Effector CD4-positive, alpha-beta T cell (primary cell): ENCODE results near the gene DNAJA2.

Source experiments
- DNase-seq: peaks from one replicate; pipeline ENCODE4 v3.0.0-alpha.2; 2020

The DNAJA2 gene

DNA sequence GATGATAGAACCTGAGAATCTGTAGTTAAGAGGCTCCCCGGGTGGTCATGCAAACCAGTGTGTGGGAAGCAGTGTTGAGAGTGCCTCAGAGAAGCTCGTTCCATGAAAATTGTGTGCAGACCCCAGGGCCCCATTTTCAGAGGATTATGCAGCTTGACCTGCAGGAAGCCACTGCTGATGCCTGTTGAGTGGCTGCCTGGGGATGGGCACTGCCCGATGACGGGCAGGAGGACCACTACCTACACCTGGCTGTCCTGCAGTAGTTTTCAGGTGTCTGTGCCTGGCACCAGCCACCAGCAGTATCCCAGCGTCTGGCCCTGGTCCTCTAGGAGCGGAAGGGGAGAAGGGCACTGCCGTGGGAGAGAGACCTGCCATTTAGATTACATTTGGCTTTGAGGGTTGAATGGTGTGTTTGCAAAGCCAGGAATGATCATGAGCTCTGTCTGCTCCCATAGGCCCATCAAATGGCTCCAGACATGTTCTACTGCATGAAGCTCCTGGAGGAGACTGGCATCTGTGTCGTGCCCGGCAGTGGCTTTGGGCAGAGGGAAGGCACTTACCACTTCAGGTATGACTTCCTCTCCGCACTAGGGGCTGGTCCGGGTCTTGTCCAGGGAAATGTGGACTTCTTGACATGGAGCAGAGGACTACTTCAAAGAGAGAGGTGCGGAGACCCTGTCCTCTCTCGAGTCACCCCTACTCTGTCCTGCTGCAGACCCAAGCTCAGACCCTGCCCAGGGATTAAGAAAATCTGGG lies 46.8 kb downstream of the DNAJA2 start:
- no peak for DNase-seq

DNA sequence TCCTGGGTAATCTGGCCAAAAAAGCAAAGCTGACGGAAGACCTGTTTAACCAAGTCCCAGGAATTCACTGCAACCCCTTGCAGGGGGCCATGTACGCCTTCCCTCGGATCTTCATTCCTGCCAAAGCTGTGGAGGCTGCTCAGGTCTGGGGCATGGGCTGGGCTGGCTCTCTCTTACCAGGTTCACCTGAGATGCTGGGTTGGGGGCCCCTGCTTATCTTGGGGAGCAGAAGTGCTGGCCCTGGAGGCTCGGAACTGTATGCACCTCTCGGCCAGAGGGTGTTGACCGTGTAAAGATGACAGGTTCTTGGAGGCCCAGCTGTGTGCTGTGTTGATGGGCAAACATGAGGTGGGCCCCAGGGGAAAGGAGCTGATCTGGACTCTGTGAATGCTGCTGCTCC lies 49.1 kb downstream of the DNAJA2 start:
- no peak for DNase-seq

DNA sequence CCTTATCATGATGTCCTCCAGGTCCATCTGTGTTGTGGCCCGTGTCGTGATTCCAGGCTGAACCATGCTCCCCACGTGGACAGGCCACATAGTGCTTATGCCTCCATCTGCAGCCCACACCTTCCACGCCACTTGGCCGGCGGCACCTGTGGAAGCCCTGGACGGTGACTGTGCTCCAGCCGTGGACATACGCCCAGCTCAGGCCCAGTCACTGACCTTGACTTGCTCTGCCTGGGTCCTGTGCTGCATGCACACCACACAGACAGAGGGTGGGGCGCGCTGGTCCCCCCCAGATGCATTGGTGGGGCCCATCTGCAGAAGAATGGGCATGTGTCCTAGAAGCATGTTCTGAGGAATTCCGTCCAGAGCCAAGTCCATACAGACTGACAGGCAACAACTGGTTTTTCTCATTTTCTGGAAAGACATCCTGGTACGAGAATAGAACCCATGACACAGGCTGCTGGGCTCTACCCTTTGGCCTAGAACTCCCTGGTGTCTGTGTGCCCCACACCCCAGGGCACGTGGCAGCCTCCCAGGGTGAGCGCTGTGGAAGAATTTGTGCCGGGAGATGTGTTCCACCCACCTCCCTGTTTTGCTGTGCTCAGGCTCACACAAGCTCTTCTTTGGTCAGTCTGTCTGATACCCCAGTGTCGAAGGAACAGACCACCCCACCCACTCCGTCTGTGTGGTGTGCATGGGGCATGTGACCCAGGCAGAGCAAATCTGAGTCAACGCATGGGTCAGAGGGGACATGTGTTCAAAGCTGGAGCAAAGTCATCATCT lies 49.8 kb downstream of the DNAJA2 start:
- DNase-seq: no peak

DNA sequence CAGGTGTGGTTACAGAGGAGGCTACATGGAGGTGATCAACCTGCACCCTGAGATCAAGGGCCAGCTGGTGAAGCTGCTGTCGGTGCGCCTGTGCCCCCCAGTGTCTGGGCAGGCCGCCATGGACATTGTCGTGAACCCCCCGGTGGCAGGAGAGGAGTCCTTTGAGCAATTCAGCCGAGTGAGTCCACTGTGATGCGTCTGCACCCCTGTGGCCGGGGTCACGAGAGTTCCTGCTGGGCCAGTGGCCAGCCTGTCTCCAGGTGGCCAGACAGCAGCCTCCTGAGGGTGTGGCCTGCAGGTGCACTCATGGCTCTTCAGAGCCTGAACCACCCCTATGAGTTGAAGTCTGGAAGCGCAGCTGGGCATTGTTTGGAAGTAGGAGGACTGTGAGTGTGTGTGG lies 51.2 kb downstream of the DNAJA2 start:
- DNase-seq: no peak

DNA sequence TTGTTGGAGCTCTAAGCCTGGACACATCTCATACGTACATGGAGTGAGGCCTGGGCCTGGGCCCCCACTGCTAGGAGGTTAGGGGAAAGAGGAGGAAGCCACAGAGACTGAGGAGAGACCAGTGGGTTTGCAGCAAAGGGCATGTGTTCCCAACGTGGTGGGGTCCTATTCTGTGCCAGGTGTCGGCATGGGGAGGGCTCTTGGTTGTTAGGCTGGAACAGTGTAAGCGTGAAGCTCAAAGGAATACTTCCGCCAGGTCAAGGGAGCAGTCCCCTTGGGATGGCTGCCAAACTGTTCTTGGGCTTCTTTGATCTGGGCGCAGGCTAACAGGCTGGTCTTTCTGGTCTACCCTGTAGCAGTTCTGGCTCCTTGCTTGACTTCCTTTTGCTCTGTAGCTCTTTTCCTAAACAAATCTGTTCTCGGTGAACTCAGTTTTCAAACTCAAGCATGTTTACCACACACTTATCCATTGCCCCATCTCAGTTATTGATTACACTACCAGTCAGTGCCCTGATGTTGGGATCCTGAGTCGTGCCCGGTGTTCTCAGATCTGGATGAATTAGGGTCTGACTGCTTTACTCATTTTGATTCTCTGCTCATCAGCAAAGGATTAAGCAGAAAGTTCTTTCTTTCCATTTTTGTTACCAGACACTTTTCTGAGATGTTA lies 52.9 kb downstream of the DNAJA2 start:
- DNase-seq: no peak

DNA sequence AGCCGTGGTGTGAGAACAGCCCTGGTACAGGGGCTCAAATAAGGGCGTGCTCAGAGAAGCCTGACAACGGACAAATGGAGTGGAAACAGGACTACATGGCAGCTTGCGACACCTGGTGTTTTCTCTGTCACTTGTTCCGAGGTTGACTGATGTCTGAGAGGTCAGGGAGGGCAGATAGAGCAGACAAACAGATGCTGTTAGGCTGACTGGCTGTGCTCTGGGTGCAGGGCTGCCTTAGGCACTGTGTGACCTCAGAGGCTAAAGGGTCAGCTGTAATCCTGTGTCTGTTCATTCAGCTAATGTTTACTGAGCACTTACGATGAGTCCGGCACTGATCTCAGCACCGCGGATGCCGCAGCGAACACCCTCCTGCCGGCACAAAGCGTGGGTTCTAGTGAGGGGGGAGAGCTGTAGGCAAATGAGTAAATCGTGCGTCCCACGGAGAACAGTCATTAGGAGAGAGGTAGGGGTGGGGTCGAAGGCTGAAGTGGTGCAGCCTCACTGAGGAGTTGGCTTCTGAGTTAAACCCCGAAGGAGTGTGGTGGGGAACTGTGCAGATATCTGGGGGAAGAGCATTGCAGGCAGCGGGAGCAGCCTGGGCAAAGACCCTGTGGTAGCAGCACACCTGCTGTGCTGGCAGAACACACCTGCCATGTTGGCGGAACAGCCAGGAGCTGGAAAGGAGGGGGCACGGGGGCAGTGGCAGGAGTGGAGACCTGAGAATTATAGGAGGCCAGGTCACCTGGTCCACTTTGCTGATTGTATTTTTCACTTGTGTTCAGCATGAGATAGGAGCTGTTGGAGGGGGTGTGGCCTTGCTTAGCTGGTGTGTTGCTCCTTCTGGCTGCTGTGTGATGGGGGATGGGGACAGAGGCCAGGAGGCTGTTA lies 54.3 kb downstream of the DNAJA2 start:
- DNase-seq: no peak

DNA sequence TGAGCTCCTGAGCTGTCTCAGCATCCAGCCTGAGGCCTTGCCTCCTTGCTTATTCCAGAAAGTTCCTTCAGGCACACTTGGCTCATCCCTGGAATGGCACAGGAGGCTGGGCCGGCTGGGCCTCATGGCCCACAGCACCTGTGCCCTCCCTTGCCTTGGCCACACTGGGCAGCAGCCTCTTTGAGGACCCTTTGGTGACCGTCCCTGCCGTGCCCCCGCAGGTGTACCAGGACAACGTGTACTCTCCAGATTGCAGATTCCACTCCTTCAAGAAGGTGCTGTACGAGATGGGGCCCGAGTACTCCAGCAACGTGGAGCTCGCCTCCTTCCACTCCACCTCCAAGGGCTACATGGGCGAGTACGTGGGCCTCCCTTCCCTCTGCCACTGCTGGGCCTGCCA lies 55.1 kb downstream of the DNAJA2 start:
- DNase-seq: no peak

DNA sequence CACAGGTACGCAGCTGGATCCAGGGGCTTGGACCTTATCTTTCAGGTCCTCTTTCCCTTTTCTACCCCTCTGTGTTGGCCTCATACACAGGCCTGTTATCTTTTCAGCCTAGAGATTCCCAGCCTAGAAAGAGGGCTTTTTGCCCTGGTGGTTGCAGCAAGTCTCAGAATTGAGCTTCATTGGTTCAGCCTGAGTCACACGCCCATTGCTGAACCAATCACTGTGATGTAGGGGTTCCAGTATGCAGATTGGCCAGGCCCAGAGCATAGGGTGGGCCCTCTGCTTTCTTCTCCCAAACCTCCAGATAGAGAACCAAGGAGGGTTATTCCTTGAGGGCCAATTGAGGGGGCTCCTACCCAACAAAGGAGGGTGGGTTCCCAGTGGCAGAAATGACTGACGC lies 56.5 kb downstream of the DNAJA2 start:
- no peak for DNase-seq

DNA sequence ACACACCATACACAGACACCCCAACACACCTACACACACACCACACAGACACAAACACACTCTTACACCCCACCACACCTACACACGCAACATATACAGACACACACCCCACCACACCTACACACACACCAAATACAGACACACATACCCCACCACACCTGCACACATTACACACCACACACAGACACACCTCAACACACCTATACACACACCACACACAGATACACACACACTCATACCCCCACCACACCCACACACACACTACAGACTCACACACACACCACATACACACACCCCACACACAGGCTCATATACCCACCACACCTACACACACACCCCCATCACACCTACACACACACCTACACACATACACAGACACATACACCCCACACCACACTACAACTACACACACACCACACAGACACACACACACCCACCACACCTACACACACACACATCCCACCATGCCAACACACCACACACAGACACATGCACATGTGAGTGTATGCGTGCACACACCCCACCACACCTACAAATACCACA lies 57.9 kb downstream of the DNAJA2 start:
- DNase-seq: no peak

DNA sequence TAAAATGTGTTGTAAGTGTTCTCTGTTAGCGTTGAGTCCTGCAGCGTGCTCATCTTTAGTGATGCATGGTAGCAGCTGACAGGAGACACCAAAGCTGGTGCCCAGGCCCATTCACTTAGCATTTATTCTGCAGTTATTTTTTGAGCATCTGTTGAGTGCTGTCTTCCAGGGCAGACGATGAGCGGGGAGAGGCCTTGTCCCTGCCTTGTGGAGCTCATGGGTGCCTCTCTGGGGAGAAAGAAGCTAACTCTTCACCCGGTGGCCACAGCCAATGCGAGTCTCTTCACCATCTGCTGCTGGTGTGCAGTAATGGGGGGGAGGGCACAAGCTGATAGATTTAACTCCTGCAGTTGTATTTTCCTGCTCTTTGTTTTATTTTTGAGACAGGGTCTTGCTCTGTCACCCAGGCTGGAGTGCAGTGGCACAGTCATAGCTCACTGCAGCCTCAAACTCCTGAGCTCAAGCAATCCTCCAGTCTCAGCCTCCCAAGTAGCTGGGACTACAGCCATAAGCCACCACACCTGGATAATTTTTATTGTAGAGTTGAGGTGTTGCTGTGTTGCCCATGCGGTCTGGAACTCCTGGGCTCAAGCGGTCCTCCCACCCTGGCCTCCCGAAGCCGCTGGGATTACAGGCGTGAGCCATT lies 58.8 kb downstream of the DNAJA2 start:
- no peak for DNase-seq

DNA sequence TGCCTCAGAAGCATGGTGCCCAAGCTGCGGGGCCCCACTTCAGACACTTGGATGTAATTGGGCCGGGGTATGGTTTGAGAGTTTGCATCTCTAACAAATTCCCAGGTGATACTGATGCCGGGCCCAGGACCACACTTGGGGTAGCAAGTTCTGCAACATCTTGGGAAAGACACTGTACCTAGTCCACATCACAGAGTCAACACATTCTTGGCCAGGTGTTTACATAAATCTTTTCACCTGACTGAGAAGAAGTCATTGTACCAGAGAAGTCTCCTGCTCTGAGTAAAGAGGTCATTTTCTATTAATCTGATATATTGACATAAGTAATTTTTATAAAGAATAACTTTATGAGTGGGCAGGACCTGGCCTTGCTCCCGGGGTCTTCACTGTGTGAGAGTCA lies 61.8 kb downstream of the DNAJA2 start:
- no peak for DNase-seq

DNA sequence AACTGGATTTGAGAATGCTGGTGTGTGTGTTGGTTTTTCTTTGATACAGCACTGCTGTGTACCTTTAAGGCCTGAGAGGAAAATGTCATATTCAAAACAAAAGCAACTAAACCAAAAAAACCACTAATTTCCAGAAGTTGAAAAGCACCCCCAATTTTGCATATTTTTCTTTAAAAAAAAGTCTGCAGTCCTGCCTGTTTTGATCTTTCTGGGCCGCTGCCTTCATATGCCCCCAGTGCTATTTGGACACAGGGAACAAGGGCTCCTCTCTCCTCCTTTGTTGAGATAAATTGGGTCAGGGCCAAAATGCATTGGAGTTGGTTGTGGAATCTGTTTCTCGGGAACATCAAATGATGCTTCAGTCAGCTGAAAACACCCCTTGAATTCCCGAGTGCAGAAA lies 62.4 kb downstream of the DNAJA2 start:
- no peak for DNase-seq

DNA sequence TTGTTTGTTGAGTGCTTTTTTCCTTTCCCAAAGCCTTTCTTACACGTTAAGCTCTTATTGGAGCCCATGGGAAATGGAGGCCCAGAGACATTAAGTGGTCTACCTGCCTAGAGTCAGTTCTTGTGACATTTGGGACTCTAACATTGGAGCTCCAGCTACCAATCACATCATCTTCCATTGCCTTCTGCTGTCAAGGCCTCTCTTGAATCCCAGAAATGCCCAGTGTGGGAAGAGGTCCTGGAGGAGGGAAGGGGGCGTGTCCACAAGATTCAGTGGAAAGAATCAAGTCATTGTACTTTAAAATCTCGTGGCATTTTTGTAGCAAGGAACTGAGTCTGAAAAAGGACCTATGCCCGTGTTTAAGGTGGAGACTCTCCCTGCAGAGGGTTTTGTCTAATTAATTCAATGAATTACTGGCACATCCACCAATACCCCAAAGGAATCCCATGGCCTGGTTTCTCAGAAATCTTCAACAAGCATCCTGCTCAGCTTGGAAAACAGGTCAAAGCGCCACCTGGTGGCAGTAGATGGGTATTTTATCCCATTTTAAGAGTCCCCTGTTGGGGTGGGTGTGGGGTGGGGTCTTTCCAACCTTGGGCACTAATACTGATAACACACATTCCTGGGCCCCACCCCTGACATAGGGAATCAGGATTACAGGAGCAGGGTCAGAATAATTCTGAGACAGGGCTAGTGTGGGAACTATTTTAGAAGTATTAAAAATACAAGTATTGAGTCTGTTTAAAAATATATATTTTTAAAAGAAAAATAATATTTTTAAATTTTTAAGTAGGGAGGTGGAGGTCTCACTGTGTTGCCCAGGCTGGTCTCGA lies 64.7 kb downstream of the DNAJA2 start:
- peak; percentile 59 for DNase-seq

DNA sequence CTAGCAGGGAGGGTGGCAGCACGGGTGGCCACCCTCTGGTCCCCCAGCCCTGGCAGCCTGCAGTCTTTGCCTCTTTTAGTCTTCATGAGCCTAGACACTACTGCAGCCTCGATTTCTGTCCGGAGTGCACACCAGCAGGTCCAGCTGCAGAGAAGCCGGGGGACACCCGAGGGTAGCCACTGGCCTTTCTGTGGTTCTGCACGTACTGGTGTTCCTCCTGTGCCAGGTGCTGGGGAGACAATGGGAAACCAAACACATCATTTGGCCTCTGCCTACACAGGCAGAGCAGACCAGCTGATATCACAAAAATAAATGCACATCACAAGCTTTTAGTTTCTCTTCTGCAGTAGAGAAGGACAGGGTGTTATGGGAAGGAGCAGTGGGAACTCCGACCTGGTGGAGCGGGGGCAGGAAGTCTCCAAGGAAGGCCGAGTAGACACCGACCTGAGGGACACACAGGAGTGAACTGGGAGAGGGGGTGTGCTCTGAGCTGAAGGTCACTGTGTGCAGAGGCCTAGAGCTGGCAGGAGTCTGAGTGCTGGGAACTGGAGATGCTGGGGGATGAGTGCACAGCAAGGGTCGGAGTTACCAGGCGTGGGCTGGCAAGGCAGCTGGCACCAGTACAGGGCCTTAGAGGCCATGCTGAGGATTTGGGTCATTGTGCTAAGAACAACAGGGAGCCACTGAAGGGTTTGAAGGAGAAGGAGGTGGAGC lies 66.3 kb downstream of the DNAJA2 start:
- DNase-seq: no peak

DNA sequence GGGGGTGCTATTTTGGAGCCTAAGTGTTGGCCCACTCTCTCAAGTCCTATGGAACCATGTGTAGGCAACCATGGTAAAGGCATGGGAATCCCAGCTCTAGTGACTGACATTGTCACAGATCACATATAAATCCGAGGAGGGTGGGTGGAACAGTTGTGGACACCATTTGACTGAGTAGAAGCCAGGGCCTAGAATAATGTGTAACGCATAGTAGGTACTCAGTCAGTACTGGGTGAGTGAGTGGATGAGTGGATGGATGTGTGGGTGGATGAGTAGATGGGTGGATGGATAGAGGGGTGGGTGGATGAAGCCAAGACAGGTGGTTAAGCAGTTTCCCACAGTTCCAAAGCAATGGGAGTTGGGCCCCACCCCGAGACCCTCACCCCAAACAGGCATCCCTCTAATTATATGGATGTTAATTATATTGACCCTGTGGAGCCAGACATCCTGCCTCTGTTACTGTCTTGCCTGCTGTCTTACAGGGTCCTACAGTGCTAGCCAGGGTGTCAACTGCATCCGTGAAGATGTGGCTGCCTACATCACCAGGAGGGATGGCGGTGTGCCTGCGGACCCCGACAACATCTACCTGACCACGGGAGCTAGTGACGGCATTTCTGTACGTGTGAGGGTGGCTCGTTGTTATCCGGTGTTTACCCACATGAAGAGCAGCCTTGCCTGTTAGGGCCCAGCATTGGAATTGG lies 67.0 kb downstream of the DNAJA2 start:
- no peak for DNase-seq
